ENCODE results near the gene SERPINB1. TPM values are rescaled to one million over a fixed set of nuclear protein-coding genes. Genes with fewer than 3 reads are reported as not detected.

SERPINB1 gene
- total RNA-seq, 4 donors from 2014 or later: 33.3 to 48.9 (median 42.1) TPM

DNA sequence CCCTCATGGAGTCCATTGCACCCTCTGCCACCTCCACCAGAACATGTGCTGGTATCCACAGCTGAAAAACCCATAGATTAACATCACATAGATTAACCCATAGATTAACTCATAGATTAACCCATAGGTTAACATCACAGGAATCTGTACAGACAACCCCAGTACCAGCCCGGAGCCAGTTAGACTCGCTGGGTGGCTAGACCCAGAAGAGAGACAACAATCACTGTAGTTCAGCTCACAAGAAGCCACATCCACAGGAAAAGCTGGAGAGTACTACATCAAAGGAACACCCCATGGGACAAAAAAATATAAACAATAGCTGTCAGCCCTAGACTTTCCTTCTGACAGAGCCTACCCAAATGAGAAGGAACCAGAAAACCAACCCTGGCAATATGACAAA, 36.3 kb upstream of the SERPINB1 start:
- TF ChIP-seq, protein P1, sequence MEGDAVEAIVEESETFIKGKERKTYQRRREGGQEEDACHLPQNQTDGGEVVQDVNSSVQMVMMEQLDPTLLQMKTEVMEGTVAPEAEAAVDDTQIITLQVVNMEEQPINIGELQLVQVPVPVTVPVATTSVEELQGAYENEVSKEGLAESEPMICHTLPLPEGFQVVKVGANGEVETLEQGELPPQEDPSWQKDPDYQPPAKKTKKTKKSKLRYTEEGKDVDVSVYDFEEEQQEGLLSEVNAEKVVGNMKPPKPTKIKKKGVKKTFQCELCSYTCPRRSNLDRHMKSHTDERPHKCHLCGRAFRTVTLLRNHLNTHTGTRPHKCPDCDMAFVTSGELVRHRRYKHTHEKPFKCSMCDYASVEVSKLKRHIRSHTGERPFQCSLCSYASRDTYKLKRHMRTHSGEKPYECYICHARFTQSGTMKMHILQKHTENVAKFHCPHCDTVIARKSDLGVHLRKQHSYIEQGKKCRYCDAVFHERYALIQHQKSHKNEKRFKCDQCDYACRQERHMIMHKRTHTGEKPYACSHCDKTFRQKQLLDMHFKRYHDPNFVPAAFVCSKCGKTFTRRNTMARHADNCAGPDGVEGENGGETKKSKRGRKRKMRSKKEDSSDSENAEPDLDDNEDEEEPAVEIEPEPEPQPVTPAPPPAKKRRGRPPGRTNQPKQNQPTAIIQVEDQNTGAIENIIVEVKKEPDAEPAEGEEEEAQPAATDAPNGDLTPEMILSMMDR (IDR thresholded peaks at IDR 0.05; ENCODE audit: low read depth): no peak

DNA sequence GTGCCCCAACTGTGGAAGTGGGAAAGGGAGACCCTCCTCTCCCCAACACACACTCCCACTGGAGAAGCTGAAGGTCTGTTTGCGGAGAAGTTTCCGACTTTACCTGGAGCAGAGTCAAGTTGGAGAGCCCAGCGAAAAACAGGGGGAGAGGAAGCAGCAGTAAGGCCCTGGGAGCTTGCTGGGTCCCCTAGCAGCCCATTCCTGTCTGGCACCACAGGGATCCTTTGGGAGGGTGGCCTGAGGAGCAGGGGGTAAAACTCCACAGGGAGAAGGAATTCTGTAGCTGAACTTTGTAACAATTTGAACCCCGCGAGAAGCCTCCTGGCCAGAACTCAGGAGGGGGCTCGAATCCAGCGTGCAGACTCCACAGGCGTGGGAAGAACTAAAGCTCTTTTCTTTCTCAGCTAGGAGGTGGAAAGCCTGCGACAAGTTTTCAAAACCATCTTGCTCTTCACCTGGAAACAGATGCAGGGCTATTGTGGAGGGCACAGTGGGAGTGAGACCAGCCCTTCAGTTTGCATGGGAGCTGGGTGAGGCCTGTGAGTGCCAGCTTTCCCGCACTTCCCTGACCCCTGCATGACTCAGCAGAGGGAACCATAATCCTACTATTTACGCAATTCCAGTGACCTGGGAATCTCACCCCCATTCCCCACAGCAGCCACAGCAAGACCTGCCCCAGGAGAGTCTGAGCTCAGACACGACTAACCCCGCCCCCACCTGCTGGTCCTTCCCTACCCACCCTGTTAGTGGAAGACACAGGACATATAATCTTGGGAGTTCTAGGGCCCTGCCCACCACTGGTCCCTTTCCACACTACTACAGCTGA, 35.6 kb upstream of the SERPINB1 start:
- TF ChIP-seq, protein P1 (IDR thresholded peaks at IDR 0.05; ENCODE audit: low read depth): no peak

DNA sequence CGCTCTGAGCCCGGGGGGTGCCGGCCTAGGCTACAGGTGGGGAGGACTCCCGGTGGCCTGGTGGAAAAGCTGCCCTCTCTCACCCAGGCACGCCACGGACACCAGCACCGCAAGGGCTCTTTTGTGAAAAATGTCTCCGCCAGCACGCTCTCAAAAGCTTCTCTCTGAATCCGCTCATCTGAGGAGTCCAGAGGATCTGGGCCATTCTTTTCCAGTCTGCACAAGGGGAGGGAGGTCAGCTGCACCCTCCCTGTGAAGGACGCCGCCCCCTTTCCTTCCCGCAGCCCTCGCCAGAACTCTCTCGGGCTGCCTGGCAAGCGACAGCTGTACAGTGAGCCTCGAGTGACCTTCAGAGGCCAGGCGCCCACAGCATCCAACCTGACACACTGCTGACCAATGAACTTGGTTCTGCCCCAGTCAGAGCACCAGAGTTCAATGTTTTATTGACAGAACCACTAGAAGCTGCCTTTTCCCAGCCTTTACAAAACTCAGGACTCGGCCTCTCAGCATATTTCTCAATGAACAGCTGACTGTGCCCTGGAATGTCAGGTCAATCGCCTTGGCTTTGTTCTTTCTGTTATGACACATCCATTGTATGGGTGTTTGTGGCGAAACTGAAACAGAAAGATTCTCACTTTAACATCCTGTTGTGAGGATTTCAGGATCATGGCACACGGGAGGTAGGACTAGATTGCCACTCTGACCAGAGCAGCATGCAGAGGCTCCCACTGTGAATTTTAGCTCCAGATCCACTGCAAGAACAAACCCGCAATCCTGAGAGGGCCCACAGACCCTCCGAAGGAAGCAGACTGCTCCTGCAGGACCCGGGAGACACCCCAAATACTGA, 34.8 kb upstream of the SERPINB1 start:
- TF ChIP-seq, protein P1 (IDR thresholded peaks at IDR 0.05; ENCODE audit: low read depth): no peak

DNA sequence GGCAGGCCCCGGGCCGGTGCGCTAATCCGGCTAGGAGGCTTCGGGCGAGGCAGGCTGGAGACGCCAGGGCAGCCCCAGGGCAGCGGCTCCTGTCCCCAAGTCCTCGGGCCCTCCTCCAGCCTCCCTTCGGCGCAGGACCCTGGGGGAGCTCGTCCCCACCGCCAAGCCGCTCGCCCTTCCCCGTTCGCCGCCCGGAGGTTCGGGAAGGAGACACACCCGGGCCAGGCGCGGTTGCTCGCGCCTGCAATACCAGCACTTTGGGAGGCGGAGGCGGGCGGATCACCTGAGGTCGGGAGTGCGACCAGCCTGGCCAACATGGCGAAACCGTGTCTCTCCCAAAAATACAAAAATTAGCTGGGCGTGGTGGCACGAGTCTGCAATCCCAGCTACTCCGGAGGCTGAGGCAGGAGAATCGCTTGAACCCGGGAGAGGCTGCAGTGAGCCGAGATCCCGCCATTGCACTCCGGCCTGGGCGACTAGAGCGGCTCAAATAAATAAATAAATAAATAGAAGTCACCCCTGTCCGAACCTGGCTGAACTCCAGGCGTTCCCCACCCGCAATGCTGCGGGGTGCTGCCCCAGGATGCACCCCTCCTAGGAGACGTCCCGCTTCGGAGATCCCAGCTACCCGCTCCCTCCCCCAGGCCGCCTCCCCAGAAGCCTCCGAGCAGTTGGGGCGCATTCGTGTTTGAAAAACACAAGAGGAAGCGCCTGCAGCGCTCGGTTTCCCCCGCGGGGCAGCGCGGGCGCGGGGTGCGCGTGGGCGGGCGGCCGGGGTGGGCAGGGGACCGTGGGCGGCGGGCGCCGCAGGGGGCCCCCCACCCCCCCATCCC, 33.9 kb upstream of the SERPINB1 start:
- TF ChIP-seq, protein P1 (IDR thresholded peaks at IDR 0.05; ENCODE audit: low read depth): no peak

DNA sequence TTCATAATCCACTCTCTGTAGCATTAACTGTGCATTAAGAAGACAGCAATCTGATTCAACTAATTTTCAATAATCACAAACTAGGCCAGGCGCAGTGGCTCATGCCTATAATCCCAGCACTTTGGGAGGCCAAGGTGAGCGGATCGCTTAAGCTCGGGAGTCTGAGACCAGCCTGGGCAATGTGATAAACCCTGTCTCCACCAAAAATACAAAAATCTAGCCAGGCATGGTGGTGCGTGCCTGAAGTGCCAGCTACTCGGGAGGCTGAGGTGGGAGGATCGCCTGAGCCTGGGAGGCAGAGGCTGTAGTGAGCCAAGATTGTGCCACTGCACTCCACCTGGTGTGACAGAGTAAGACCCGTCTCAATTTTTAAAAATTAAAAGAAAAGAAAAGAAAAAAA, 32.0 kb upstream of the SERPINB1 start:
- TF ChIP-seq, protein P1 (IDR thresholded peaks at IDR 0.05; ENCODE audit: low read depth): no peak

DNA sequence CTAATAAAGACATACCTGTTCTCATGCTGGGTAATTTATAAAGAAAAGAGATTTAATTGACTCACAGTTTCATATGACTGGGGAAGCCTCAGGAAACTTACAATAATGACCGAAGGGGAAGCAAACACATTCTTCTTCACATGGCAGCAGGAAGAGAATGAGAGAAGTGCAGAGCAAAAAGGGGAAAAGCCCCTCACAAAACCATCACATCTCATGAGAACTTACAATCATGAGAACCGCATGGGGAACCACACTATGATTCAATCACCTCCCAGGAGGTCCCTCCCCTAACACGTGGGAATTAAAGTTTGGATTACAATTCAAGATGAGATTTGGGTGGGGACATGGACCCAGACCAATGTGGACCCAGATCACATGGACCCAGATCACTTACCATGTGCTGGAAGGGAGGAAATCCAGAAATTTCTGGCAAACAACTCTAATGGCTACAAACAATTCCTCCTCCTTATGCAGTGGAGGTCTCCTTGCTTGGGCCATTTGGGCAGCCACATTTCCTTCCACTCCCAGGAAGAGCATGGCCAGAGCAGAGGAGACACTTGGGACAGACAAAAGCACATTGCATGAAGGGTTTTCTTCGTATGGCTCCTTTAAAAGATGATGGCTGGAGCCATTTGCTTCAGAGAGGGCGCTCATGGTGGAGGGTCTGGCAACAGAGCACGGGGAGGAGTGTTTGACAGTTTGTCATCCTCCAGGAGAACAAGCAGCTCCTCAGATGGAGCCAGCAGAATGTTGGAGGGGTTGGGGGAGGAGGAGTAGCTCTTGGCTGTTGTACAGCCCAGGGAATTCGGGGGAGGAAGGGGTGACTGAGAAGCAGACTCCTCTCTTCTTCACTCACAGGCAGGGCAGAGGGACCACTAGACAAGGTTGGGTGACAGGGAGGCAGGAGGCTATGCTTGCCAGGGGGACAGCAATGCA, 31.0 kb upstream of the SERPINB1 start:
- TF ChIP-seq, protein P1 (IDR thresholded peaks at IDR 0.05; ENCODE audit: low read depth): no peak

Measured in subcutaneous adipose tissue (tissue), 4 donors.